Activated CD4-positive, alpha-beta T cell treated with anti-CD3 and anti-CD28 coated beads, Interleukin-2, amount 10 ng/mL, durations not matched to agents 24 days and 14 days (primary cell): ENCODE data around the gene ELOVL5. TPM values are rescaled to one million over a fixed set of nuclear protein-coding genes. Genes with fewer than 3 reads are reported as not detected.
A peak's percentile ranks its signal among the peaks of the same experiment; 100 is the strongest.

ENCODE experiments used
- DNase-seq: peaks from one replicate; pipeline ENCODE4 v3.0.0; 2022
- H3K27ac Mint-ChIP-seq: one replicate; pipeline ENCODE4 v1.8.0; 2022; ENCODE audit warnings: mild to moderate bottlenecking, mixed read lengths
- H3K27me3 Mint-ChIP-seq: one replicate; pipeline ENCODE4 v1.8.0; 2022; ENCODE audit warnings: mixed read lengths
- H3K36me3 Mint-ChIP-seq: one replicate; pipeline ENCODE4 v1.8.0; 2022; ENCODE audit warnings: low read depth, mild to moderate bottlenecking, mixed read lengths
- H3K4me1 Mint-ChIP-seq: one replicate; pipeline ENCODE4 v1.8.0; 2021; ENCODE audit warnings: mixed read lengths
- H3K4me3 Mint-ChIP-seq: one replicate; pipeline ENCODE4 v1.8.0; 2022; ENCODE audit warnings: mild to moderate bottlenecking, moderate library complexity, mixed read lengths
- H3K9me3 Mint-ChIP-seq: one replicate; pipeline ENCODE4 v1.8.0; 2021; ENCODE audit warnings: mixed read lengths
- intact Hi-C: fragments of 100-400 bp; cut with micrococcal nuclease; formaldehyde crosslinking; loops from one replicate; pipeline ENCODE4 v1.15.1; 2023
- total RNA-seq: library from RNA; stranded (reverse); gene quantifications from 2 replicates; pipeline ENCODE4 v1.2.3, GENCODE V29; 2022

ELOVL5 gene
- total RNA-seq, 1 donor from 2014 or later: 126 TPM

DNA sequence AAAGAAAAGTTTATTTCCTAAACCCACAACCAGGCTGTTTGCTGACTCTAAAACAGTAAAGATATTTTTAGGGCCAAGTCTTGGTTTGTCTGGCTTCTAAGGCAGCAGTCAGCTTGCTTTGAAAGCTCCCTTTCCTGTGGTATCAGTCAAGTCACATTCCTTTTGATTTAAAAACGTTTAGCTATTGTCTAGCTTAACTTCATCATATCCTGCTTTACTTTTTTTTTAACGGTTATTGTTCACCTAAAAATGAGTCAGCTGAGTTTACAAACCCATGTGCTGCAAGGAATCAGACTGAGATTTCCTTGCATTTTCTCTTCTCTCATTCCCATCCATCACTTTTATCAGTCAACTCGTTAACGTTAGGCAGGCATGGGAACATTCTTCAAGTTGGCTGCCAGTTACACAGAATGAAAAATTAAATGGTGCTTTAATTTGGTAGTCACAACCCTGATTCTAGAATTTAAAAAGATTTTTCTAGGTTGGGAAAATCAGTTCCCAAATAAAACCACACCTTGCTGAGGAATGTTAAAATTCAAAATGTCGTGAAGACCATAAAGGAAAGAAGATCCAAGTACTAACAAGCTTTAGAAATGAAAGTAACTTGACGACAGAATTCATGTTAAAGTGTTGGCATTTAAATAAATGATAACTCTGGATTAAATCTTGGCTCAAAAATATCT lies 45.9 kb downstream of the ELOVL5 start:
- H3K4me1 Mint-ChIP-seq: peaks cover 64% of the 10 kb centered on the region
- peak overlapping the region; percentile 68 for H3K4me3 Mint-ChIP-seq
- intact Hi-C loops: loop anchor here (2.0 kb wide), 1 partner anchor 108 kb away; no protein-coding TSS in a partner anchor
- H3K27me3 Mint-ChIP-seq: no peaks in the 10 kb centered on the region
- H3K9me3 Mint-ChIP-seq: no peaks in the 10 kb centered on the region
- DNase-seq: peak; percentile 69
- peak overlapping the region; percentile 65 for H3K27ac Mint-ChIP-seq
- H3K36me3 Mint-ChIP-seq: peaks cover 7% of the 10 kb centered on the region

DNA sequence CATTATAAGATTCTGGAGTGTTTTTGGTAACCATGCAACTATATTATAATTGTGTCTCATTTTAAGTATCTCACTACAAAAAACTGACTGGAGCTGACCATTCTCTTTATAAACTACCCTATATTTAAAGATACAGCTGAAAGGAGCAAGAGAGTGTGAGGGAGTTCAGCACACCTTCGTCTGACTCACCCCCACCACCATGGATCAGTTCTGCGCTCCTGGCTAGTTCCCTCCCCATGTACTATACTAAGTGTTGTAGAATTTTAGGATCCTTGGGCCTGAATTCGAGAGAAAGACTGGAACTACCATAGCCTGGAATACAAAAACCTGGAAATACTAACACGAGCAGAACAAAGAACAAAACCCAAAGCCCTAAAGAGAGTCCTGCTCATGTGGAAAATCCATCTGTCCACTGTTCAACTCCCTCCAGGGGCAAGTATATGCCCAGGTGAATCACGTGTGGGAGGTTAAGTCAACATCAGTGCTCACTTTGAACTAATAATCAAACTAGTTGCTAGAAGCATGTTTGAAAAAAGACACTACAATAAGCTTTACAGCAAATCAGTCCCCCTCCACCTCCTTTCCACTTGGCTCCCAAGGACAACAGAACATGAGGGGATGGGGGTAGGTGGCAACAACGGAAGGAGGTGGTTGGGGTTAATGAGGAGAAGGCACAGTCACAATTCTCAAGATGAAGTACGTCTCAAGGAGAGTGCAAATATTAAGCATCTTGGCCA lies 46.8 kb downstream of the ELOVL5 start:
- intact Hi-C loops: loop anchor here (2.0 kb wide), 1 partner anchor 109 kb away; no protein-coding TSS in a partner anchor
- H3K27me3 Mint-ChIP-seq: no peaks in the 10 kb centered on the region
- DNase-seq: no peak
- H3K36me3 Mint-ChIP-seq: peaks cover 7% of the 10 kb centered on the region
- H3K9me3 Mint-ChIP-seq: no peaks in the 10 kb centered on the region
- H3K27ac Mint-ChIP-seq: peak overlapping the region; percentile 82
- peak overlapping the region; percentile 40 for H3K4me3 Mint-ChIP-seq
- peaks cover 63% of the 10 kb centered on the region for H3K4me1 Mint-ChIP-seq

DNA sequence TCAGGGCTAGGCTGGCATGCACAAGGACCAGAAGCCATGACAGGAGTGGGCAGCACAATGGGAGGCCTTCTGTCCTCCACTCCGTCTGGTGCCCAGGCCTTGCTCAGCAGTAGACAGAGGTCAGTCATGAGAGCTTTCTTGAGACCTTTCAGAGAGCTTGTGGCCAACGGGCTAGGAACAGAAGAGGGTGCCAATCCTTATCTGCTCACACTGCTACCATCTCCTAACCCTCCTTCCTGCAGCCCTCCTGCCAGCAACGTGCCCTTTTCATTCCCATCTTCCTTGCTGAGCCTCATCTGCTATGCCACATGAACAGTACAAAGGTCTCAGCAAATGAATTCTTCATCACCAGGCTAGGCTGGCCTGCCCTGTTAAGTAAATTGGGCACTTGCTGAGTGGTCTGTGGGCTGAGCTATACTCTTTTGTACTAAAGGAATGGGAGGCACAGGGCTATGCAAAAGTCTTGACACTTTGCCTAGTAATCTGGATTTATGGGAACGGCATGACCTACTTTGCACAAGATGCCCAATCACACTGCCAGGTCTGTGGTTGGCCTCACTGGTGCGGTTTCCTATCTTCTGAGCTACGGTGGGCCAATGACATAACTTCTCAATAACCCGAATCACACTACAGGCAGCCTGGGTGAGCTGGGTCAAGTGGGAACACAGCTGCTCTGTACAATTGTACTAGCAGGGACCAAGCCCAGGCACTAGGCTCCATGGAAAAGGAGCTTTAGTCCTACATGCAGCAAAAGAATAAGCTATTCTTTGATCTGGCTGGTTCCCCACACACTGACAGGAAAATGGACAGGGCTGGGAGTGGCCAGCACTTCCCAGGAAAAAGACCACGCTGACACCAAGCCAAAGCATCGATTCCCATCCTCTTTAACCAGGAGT lies 47.8 kb downstream of the ELOVL5 start:
- Mint-ChIP-seq H3K27ac (no peak overlapping the region), H3K9me3 (no peaks in the 10 kb centered on the region), H3K36me3 (peaks cover 10% of the 10 kb centered on the region), H3K4me3 (no peak overlapping the region), H3K4me1 (peaks cover 61% of the 10 kb centered on the region), H3K27me3 (no peaks in the 10 kb centered on the region)
- intact Hi-C loops: no loop called here
- DNase-seq: no peak

DNA sequence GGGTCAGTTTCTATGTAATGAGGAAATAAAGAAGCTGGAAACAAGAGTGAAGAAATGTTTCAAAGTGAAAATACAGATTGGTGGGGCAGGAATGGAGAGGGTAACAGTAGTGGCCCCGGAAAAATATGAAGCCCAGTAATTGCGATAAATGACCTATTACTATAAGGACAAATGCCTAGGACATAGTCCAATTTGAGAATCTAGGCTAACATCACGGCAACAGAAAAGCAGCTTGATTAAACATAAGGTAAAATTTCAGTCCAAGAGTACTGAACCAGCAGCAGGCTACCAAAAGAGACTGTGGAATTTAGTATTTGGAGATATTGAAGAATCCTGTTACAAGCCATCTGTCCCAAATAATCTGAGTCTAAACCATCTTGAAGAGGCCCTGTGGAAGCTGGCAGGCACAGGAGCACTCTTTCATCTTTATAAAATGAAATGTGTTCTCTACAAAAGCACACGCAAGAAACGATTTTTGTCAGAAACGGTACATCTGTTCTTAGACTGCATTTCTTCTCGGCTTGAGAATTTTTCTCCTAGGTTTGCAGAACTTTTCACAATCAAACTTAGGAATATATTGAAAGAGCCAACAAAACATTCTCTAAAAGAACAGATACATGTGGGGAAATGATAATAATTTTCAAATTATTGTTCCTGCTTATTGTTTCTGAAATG lies 49.3 kb downstream of the ELOVL5 start:
- peak overlapping the region; percentile 12 for H3K27ac Mint-ChIP-seq

DNA sequence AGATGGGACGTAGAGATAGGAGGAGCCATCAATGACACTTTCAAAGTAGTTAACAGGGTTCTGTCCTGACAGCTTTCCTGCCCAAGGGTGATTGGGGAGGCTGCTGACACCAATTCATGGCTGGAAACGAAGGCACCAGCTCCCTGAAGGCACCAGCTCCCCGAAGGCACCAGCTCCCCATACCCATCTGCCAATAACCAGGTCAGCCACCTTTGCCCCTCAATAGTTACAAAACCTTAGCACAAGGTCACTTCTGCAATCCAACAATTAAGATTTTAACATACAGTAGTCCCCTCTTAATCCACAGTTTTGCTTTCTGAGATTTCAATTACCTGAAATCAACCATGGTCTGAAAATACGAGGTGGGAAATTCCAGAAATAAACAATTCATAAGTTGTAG lies 51.7 kb downstream of the ELOVL5 start:
- Mint-ChIP-seq H3K4me1 (peaks cover 53% of the 10 kb centered on the region), H3K4me3 (no peak overlapping the region), H3K27me3 (no peaks in the 10 kb centered on the region), H3K27ac (no peak overlapping the region), H3K36me3 (peaks cover 21% of the 10 kb centered on the region), H3K9me3 (no peaks in the 10 kb centered on the region)
- intact Hi-C loops: no loop called here
- no peak for DNase-seq

More for the DNA sequence above, 49.3 kb downstream of the ELOVL5 start:
- no peak overlapping the region for H3K4me3 Mint-ChIP-seq
- no peak for DNase-seq
- no peaks in the 10 kb centered on the region for H3K9me3 Mint-ChIP-seq
- no peaks in the 10 kb centered on the region for H3K27me3 Mint-ChIP-seq
- intact Hi-C loops: no loop called here
- H3K4me1 Mint-ChIP-seq: peaks cover 67% of the 10 kb centered on the region
- peaks cover 14% of the 10 kb centered on the region for H3K36me3 Mint-ChIP-seq

DNA sequence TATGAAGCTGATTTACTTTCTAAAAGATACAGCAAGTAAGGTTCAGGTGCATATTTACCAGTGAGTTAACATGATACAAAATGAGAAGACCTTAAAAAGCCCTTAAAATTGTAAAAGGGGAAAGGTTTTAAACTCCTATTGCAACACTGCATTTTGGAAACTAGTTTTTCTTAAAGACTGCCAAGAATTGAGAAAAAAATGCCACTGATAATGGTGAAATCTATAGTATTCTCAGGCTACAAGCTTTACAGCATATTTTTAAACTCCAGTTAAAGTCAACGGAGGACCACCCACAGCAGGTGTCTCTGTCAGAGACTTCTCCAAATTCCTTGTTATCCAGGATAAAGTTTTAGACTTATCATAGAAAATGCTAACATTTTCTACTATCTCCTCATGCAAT lies 53.6 kb downstream of the ELOVL5 start:
- no peaks in the 10 kb centered on the region for H3K9me3 Mint-ChIP-seq
- peak overlapping the region; percentile 35 for H3K27ac Mint-ChIP-seq
- H3K4me1 Mint-ChIP-seq: peaks cover 54% of the 10 kb centered on the region

DNA sequence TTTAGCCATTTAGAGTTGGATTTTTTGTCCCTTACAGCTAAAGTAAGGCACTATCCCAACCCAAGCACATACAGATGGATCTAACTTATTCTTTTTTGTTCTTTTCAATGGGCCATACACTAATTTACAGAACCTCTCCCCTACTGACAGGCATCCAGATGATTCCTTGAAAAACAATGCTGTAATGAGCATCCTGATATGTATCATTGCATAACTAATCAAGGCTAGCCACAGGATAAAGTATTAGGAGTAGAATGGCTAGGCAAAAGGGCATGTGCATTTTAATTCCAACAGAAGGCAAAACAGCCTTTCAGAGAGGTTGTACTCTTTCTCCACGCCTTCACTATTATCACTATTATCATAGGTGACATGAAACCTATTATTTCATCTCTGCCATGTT lies 54.1 kb downstream of the ELOVL5 start:
- no peaks in the 10 kb centered on the region for H3K9me3 Mint-ChIP-seq
- H3K4me1 Mint-ChIP-seq: peaks cover 48% of the 10 kb centered on the region
- H3K4me3 Mint-ChIP-seq: no peak overlapping the region
- H3K36me3 Mint-ChIP-seq: peaks cover 39% of the 10 kb centered on the region
- no peak for DNase-seq
- no peak overlapping the region for H3K27ac Mint-ChIP-seq
- no peaks in the 10 kb centered on the region for H3K27me3 Mint-ChIP-seq
- intact Hi-C loops: no loop called here

More for the DNA sequence above, 53.6 kb downstream of the ELOVL5 start:
- Mint-ChIP-seq H3K27me3 (no peaks in the 10 kb centered on the region), H3K36me3 (peaks cover 35% of the 10 kb centered on the region), H3K4me3 (no peak overlapping the region)
- intact Hi-C loops: no loop called here
- DNase-seq: no peak

DNA sequence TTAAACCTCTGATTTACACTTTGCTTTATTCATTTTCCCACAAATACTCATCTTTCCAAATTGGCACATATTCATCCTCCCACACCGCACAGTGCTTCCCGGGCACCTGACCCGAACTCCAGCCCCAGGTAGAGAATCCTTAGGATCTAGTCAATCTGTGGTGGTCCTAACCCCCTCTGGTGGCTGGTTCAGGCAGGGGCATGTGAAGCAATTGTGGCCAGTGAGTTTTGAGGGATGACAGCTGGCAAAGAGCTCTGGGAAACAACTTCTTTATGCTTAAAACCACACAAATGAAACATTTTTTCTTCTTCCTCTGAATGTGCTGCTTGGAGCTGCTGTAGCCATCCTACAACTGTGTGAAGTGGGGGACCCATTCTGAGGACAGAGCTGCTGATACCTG lies 54.7 kb downstream of the ELOVL5 start:
- no peak for DNase-seq
- Mint-ChIP-seq H3K36me3 (peaks cover 44% of the 10 kb centered on the region), H3K4me3 (no peak overlapping the region), H3K27ac (peak overlapping the region; percentile 42), H3K27me3 (no peaks in the 10 kb centered on the region), H3K4me1 (peaks cover 44% of the 10 kb centered on the region), H3K9me3 (no peaks in the 10 kb centered on the region)
- intact Hi-C loops: no loop called here

DNA sequence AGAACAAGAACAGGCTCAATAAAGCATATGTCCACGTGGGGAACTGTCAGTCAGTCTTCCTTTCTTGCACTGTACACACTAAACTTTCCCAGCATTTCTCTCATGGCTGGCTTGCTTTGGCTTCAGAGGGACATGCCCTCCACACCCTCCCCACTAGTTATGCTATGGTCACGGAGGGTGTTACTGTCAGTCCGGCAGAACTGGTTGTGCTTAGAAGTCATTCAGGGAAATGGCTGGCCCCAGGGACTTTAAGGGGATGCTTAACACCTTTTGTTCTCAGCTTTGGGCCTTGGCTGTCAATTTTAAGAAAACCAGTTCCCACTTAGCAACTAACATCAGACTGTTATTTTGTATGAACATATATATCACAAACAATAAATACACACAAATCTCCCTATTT lies 55.1 kb downstream of the ELOVL5 start:
- Mint-ChIP-seq H3K9me3 (no peaks in the 10 kb centered on the region), H3K4me3 (no peak overlapping the region), H3K4me1 (peaks cover 42% of the 10 kb centered on the region), H3K27me3 (no peaks in the 10 kb centered on the region), H3K36me3 (peaks cover 44% of the 10 kb centered on the region), H3K27ac (peak overlapping the region; percentile 59)
- DNase-seq: no peak
- intact Hi-C loops: no loop called here

DNA sequence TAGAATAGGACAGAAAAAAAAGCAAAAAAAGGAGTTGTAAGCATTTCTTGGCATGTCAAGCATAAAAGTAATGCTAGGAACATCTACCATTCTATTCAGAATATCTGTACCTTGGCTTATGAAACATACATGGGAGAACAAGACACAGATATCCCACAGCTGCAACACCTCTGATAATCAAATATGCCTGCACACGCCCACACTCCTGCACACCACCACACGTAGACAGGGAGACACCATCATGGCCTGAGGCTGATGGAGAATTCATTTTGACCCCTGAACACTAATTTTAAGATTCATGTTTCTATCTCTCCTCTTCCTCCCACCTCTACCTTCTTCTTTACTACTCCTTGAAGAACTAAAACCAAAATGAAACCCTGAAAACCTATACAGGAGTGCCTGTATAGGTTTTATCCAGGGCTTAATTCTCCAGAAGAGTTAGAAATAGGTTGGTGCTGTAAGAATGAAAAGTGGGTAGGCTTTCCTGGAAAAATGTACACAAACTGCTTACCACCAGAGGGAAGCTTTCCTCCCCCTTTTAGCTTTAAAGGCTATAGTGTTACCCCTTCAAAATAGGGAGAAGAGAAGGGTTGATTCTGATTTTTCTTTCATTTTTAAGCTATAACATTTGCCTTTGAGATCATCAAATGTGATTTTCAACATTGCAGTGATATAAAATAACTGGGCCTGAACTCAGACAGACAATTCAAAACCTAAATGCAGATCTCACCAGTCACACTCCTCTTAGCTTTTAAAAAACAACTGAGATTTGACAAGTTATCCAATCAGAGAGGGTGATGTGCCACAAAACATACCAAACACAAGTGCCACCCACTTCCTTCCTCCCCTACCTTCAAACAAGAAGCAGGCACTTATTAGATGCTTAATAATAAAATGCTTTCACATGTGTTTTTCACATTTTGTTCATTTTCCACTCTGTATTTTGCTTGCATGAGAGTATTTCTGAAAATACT lies 57.9 kb downstream of the ELOVL5 start:
- Mint-ChIP-seq H3K9me3 (no peaks in the 10 kb centered on the region), H3K36me3 (peaks cover 62% of the 10 kb centered on the region), H3K4me1 (peaks cover 36% of the 10 kb centered on the region), H3K27ac (peak overlapping the region; percentile 39), H3K27me3 (no peaks in the 10 kb centered on the region), H3K4me3 (no peak overlapping the region)
- intact Hi-C loops: no loop called here
- no peak for DNase-seq

DNA sequence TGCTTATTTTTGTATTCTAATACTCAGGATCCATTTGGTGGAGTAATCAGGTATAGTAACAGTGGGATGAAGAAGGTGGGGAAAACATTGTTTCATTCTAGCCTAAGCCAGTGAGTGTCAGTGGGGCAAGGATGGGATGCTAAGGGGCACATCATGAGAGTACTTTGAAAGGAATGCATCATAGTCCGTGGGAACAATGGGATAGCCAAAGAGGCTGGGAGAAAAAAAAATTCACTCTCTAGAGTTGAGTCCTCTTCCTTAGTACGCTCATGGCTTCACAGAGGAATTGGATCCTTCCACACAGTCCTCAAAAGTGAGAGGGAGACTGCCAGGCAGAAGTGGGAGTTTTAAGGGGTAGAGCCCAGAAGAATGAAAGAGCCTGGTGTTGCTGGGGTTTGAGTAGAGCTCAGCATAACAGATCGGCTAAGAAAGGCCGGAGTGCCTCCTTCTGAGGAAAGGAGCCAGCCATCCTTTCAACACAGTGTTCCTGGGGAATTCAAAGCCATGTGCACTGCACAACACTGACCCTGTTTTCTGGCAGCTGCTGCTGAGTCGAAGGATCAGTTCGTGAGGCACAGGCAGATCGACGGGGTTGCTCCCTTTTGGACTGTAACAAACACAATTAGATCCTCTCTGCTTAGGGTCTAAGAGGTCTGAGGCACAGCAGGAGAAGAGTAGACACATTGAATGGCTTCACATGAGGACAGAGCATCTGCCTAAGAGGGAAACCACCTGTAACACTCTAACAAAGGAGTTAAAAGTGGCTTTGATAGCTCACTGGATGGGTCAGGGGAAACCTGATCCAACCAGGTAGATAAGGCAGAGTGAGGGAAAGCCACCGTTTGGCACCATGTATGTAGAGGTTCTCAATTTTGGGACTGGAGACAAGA lies 61.2 kb downstream of the ELOVL5 start:
- intact Hi-C loops: no loop called here
- Mint-ChIP-seq H3K4me1 (peaks cover 34% of the 10 kb centered on the region), H3K4me3 (no peak overlapping the region), H3K27ac (peak overlapping the region; percentile 67), H3K36me3 (peaks cover 58% of the 10 kb centered on the region), H3K27me3 (no peaks in the 10 kb centered on the region), H3K9me3 (no peaks in the 10 kb centered on the region)
- no peak for DNase-seq

DNA sequence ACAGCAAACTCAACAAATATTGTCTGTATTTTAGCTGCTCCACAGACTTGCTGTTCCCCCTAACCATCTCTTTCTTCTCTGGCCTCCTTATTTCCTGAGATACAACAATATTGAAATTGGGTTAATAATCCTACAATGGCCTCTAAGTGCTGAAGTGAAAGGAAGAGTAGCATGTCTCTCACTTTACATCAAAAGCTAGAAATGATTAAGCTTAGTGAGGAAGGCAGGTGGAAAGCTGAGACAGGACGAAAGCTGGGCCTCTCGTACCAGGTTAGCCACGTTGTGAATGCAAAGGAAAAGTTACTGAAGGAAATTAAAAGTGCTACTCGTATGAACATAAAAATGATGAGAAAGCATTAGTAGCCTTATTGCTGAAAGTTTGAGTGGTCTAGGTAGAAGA lies 63.8 kb downstream of the ELOVL5 start:
- H3K27me3 Mint-ChIP-seq: no peaks in the 10 kb centered on the region
- peaks cover 52% of the 10 kb centered on the region for H3K36me3 Mint-ChIP-seq
- H3K4me3 Mint-ChIP-seq: no peak overlapping the region
- intact Hi-C loops: no loop called here
- H3K9me3 Mint-ChIP-seq: no peaks in the 10 kb centered on the region
- DNase-seq: no peak
- peak overlapping the region; percentile 50 for H3K27ac Mint-ChIP-seq
- H3K4me1 Mint-ChIP-seq: peaks cover 26% of the 10 kb centered on the region
